OCI-LY7 (cell line): ENCODE measurements around the gene RNF20. TPM values are rescaled to one million over a fixed set of nuclear protein-coding genes. Genes with fewer than 3 reads are reported as not detected.
"Not testable (repeated sequence)": the region's sequence is repeated elsewhere in the genome, so short reads cannot be mapped to it uniquely, and the experiment has no call there.

Experiments used
- BruUV-seq: library from RNA; stranded (reverse); fragments of 400-500 nt; replicated peaks from 2 replicates; lab custom pipeline; 2021; lab: Mats Ljungman, UMichigan
- CTCF ChIA-PET: fragments of 300-600 bp; sonication (Branson Sonifier 250); formaldehyde crosslinking; loops from one replicate; lab custom pipeline; 2022; ENCODE audit warnings: antibody characterized with exemption; ENCODE audit not compliant: unreplicated experiment; lab: Charles Lee
- POLR2A ChIA-PET: fragments of 300-600 bp; sonication (Branson Sonifier 250); formaldehyde crosslinking; loops from one replicate; lab custom pipeline; 2022; ENCODE audit warnings: antibody characterized with exemption; lab: Charles Lee
- DNase-seq: peaks from one replicate; pipeline ENCODE4 v3.0.0-alpha.2; 2015; ENCODE audit warnings: low spot score
- H2AFZ ChIP-seq: fragments of 200-600 bp; sonication (generic), shearing (Covaris generic); 2 replicates; pipeline ENCODE4 v1.6.1; 2014; ENCODE audit warnings: mild to moderate bottlenecking, antibody characterized with exemption, low read length, moderate library complexity
- H3K27ac ChIP-seq: fragments of 200-600 bp; sonication (generic); 2 replicates; pipeline ENCODE4 v1.5.1; 2014; ENCODE audit warnings: mixed run types, low read depth, mild to moderate bottlenecking, moderate library complexity, low read length, inconsistent platforms; ENCODE audit not compliant: poor library complexity, severe bottlenecking
- H3K36me3 ChIP-seq: fragments of 200-600 bp; sonication (generic); 2 replicates; pipeline ENCODE4 v1.6.1; 2014; ENCODE audit warnings: mild to moderate bottlenecking, antibody characterized with exemption, low read length, moderate library complexity, mixed read lengths; ENCODE audit not compliant: insufficient read depth
- H3K4me1 ChIP-seq: fragments of 200-600 bp; sonication (generic); 2 replicates; pipeline ENCODE4 v1.5.1; 2014; ENCODE audit warnings: mild to moderate bottlenecking, low read length; ENCODE audit not compliant: insufficient read depth, poor library complexity, severe bottlenecking
- H3K4me2 ChIP-seq: fragments of 200-600 bp; sonication (generic); 2 replicates; pipeline ENCODE4 v1.6.1; 2014; ENCODE audit warnings: mild to moderate bottlenecking, low read length
- H3K4me3 ChIP-seq: fragments of 200-600 bp; sonication (generic); 2 replicates; pipeline ENCODE4 v1.5.1; 2014; ENCODE audit warnings: mild to moderate bottlenecking, low read depth, low read length; ENCODE audit not compliant: poor library complexity, severe bottlenecking
- H3K79me2 ChIP-seq: fragments of 200-600 bp; sonication (generic); 2 replicates; pipeline ENCODE4 v1.6.1; 2016; ENCODE audit warnings: low read depth, mild to moderate bottlenecking, low read length, moderate library complexity, mixed read lengths; ENCODE audit not compliant: insufficient read depth
- H3K9me2 ChIP-seq: fragments of 200-600 bp; sonication (generic); 2 replicates; pipeline ENCODE4 v1.6.1; 2016; ENCODE audit warnings: mild to moderate bottlenecking, low read length, mixed read lengths; ENCODE audit not compliant: insufficient read depth
- H3K9me3 ChIP-seq: fragments of 200-600 bp; sonication (generic); 2 replicates; pipeline ENCODE4 v1.6.1; 2014; ENCODE audit warnings: mild to moderate bottlenecking, mixed run types, low read length, mixed read lengths
- H4K20me1 ChIP-seq: fragments of 200-600 bp; sonication (generic); 2 replicates; pipeline ENCODE4 v1.6.1; 2014; ENCODE audit warnings: mild to moderate bottlenecking, antibody characterized with exemption, low read length, moderate library complexity, mixed read lengths; ENCODE audit not compliant: insufficient read depth
- CTCF ChIP-seq: fragments of 200-600 bp; sonication (generic); conservative IDR thresholded peaks from 2 replicates; pipeline ENCODE4 v1.5.1; 2014; ENCODE audit warnings: mild to moderate bottlenecking, antibody characterized with exemption, low read length, moderate library complexity, mixed read lengths
- EZH2phosphoT487 ChIP-seq: fragments of 200-600 bp; sonication (generic); IDR thresholded peaks from 2 replicates; pipeline ENCODE4 v1.6.1; 2018; ENCODE audit warnings: low read depth, borderline replicate concordance, mild to moderate bottlenecking, mixed run types, antibody characterized with exemption, low read length, moderate library complexity, mixed read lengths
- intact Hi-C: fragments of 100-400 bp; cut with micrococcal nuclease; formaldehyde crosslinking; loops from one replicate; pipeline ENCODE4 v1.10.0; 2022; ENCODE audit not compliant: unreplicated experiment
- total RNA-seq, 2 experiments: library from RNA; depleted of rRNA in 1 of 2; stranded (reverse); fragments of >200 nt in 1 of 2; shearing (Covaris generic) in 1 of 2; gene quantifications; 2 replicates each; pipeline ENCODE4 v1.2.3, GENCODE V29; 2014 to 2022

RNF20 gene
- total RNA-seq, 2 experiments from 2014 or later, result 13.5 to 43.5 TPM

DNA sequence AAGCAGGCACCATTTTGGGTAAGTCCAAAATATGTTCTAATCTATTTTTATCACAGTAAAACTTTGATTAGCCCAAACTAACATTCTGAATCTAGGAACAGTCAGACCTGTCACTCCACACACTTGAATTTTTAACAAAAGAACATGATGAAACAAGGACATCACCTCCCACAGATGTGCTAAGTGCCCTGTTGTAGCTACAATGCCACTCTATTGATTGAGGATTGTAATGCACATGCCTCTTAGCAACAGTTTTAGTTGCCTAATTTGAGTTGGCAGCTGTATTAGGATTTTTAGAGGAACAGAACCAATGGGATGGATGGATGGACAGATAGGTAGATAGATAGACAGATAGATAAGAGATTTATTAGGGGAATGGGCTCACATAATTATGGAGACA is 20.3 kb upstream of the RNF20 start:
- no peaks in the 10 kb centered on the region for H3K9me3 ChIP-seq
- H3K4me1 ChIP-seq, result no peaks in the 10 kb centered on the region
- H3K27ac ChIP-seq, result no peak overlapping the region
- no peak overlapping the region for H3K4me3 ChIP-seq
- BruUV-seq, result no TSS peak
- no peak for DNase-seq
- H3K79me2 ChIP-seq, result no peaks in the 10 kb centered on the region
- H3K9me2 ChIP-seq, result no peaks in the 10 kb centered on the region
- intact Hi-C loops, result no loop called here
- H2AFZ ChIP-seq, result no peak overlapping the region
- ChIA-PET CTCF (no interaction called here), POLR2A (no interaction called here)
- H4K20me1 ChIP-seq, result no peaks in the 10 kb centered on the region
- no peak overlapping the region for H3K4me2 ChIP-seq
- no peaks in the 10 kb centered on the region for H3K36me3 ChIP-seq
- TF ChIP-seq CTCF, result no peak
- no peak for TF ChIP-seq EZH2phosphoT487

DNA sequence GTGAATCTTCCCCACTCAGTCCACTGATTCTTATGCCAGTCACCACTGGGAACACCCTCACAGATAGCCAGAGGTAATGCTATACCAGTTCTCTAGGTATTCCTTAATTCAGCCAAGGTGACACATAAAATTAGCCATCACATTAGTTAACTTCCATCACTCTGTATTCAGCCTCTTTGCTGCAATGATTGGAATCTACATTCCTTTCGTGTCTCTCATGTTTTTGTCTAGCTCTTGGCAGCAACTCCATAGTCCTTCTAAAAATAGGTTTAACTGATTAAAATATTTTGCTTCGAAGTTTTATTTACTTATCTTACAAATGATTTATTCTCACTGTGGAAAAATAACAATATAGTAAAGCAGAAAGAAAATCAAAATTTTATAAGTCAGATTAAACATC is 19.6 kb upstream of the RNF20 start:
- no TSS peak for BruUV-seq
- CTCF ChIA-PET, result no interaction called here

GRCh38 chr9:101516655-101517054 is 17.0 kb upstream of the RNF20 start:
- Histone ChIP-seq H3K79me2 (no peaks in the 10 kb centered on the region), H2AFZ (no peak overlapping the region), H3K9me2 (no peaks in the 10 kb centered on the region), H3K4me3 (no peak overlapping the region), H3K9me3 (no peaks in the 10 kb centered on the region), H3K4me2 (no peak overlapping the region), H3K36me3 (no peaks in the 10 kb centered on the region), H4K20me1 (no peaks in the 10 kb centered on the region), H3K27ac (no peak overlapping the region), H3K4me1 (no peaks in the 10 kb centered on the region)
- ChIA-PET POLR2A (no interaction called here), CTCF (no interaction called here)
- DNase-seq, result no peak
- BruUV-seq, result no TSS peak
- intact Hi-C loops, result no loop called here
- TF ChIP-seq EZH2phosphoT487 (no peak), CTCF (no peak)

More for the DNA sequence above, 19.6 kb upstream of the RNF20 start:
- POLR2A ChIA-PET, result no interaction called here
- Histone ChIP-seq H3K9me2 (no peaks in the 10 kb centered on the region), H3K4me1 (no peaks in the 10 kb centered on the region), H4K20me1 (no peaks in the 10 kb centered on the region), H3K4me2 (no peak overlapping the region), H3K9me3 (no peaks in the 10 kb centered on the region), H3K4me3 (no peak overlapping the region), H3K27ac (no peak overlapping the region), H3K36me3 (no peaks in the 10 kb centered on the region), H2AFZ (no peak overlapping the region), H3K79me2 (no peaks in the 10 kb centered on the region)
- TF ChIP-seq CTCF (no peak), EZH2phosphoT487 (no peak)
- intact Hi-C loops, result no loop called here
- no peak for DNase-seq

- DNase-seq, H3K9me3 ChIP-seq, H3K4me2 ChIP-seq, H3K4me3 ChIP-seq, H3K79me2 ChIP-seq, H3K9me2 ChIP-seq, intact Hi-C loops, H3K36me3 ChIP-seq, H4K20me1 ChIP-seq, H2AFZ ChIP-seq, BruUV-seq, H3K4me1 ChIP-seq, CTCF ChIA-PET, H3K27ac ChIP-seq: not testable (repeated sequence)
- POLR2A ChIA-PET, result interaction anchor here (0.6 kb wide), 1 partner anchor 963 kb away, joined by 3 read pairs; no protein-coding TSS in a partner anchor
These were observed 15.2 kb upstream of the RNF20 start for GRCh38 chr9:101518489-101518888.
